Progenitor cell of endocrine pancreas (in vitro differentiated cells): ENCODE measurements around the gene FAM120B. TPM values are rescaled to one million over a fixed set of nuclear protein-coding genes. Genes with fewer than 3 reads are reported as not detected.

Experiments used
- DNase-seq: peaks from one replicate; pipeline ENCODE4 v3.0.0; 2021; ENCODE audit warnings: low spot score; ENCODE audit not compliant: unreplicated experiment
- H3K27ac Mint-ChIP-seq: 2 replicates; pipeline ENCODE4 v1.8.0; 2021; ENCODE audit warnings: mild to moderate bottlenecking, moderate library complexity, mixed read lengths
- H3K27me3 Mint-ChIP-seq: 2 replicates; pipeline ENCODE4 v1.8.0; 2021; ENCODE audit warnings: mixed read lengths
- H3K36me3 Mint-ChIP-seq: 2 replicates; pipeline ENCODE4 v1.8.0; 2022; ENCODE audit warnings: mixed read lengths; ENCODE audit not compliant: insufficient read depth
- H3K4me1 Mint-ChIP-seq: 2 replicates; pipeline ENCODE4 v1.8.0; 2021; ENCODE audit warnings: low read depth, mixed read lengths
- H3K4me3 Mint-ChIP-seq: 2 replicates; pipeline ENCODE4 v1.8.0; 2021; ENCODE audit warnings: low read depth, mild to moderate bottlenecking, moderate library complexity, mixed read lengths
- H3K9me3 Mint-ChIP-seq: 2 replicates; pipeline ENCODE4 v1.8.0; 2021; ENCODE audit warnings: low read depth, mixed read lengths
- CTCF ChIP-seq: fragments of 200-600 bp; sonication (generic); IDR thresholded peaks from one replicate; pipeline ENCODE4 v1.5.0; 2021; ENCODE audit warnings: antibody characterized with exemption, mild to moderate bottlenecking; ENCODE audit not compliant: unreplicated experiment
- total RNA-seq: library from RNA; stranded (reverse); gene quantifications from 2 replicates; pipeline ENCODE4 v1.2.1, GENCODE V29; 2021

Gene FAM120B
- total RNA-seq, 1 donor from 2014 or later: 49.3 TPM

GRCh38 chr6:170269846-170270541 is 36.6 kb upstream of the FAM120B start:
- no peak for TF ChIP-seq CTCF
- H3K4me3 Mint-ChIP-seq: peak overlapping the region; percentile 60
- no peak for DNase-seq
- peaks cover 1% of the 10 kb centered on the region for H3K36me3 Mint-ChIP-seq
- H3K27me3 Mint-ChIP-seq: peaks cover 12% of the 10 kb centered on the region
- H3K9me3 Mint-ChIP-seq: no peaks in the 10 kb centered on the region
- peaks cover 44% of the 10 kb centered on the region for H3K4me1 Mint-ChIP-seq
- peak overlapping the region; percentile 99 for H3K27ac Mint-ChIP-seq

DNA sequence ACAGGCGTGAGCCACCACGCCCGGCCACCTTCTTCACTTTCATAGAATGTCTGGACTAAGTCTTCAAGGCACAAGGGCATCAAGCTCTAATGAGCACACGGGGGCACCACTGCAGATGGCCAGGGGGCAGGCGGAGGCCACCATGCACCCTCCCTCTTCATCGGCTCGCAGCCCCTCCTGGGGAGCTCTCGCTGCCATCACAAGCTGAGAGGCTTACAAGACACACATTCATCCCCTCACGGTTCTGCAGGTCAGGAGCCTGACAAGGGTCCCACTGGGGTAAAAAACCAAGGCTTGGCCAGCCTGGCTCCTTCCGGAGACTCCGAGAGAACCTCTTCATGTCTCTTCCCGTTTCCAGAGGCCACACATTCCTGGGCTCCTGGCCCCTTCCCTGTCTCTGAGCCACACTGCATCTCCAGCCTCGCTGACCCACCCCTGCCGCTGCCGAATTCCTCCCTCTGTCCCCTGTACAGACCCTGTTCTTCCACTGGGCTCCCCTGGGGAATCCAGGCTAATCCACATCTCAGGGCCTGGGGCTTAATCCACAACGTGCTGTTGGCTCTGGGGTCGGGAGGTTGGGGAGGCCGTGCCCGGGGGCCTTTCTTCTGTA is 35.5 kb upstream of the FAM120B start:
- H3K27me3 Mint-ChIP-seq: peaks cover 16% of the 10 kb centered on the region
- DNase-seq: no peak
- H3K4me1 Mint-ChIP-seq: peaks cover 34% of the 10 kb centered on the region
- H3K27ac Mint-ChIP-seq: peak overlapping the region; percentile 88
- TF ChIP-seq CTCF: no peak
- H3K9me3 Mint-ChIP-seq: no peaks in the 10 kb centered on the region
- H3K36me3 Mint-ChIP-seq: peaks cover 1% of the 10 kb centered on the region
- H3K4me3 Mint-ChIP-seq: no peak overlapping the region

GRCh38 chr6:170271771-170272314 is 34.7 kb upstream of the FAM120B start:
- Mint-ChIP-seq H3K9me3 (no peaks in the 10 kb centered on the region), H3K4me1 (peaks cover 29% of the 10 kb centered on the region), H3K27ac (no peak overlapping the region), H3K4me3 (no peak overlapping the region), H3K27me3 (peaks cover 16% of the 10 kb centered on the region), H3K36me3 (peaks cover 1% of the 10 kb centered on the region)
- DNase-seq: no peak
- TF ChIP-seq CTCF: no peak

- H3K36me3 Mint-ChIP-seq: peaks cover 1% of the 10 kb centered on the region
- H3K9me3 Mint-ChIP-seq: no peaks in the 10 kb centered on the region
- H3K27me3 Mint-ChIP-seq: peaks cover 19% of the 10 kb centered on the region
- no peak overlapping the region for H3K4me3 Mint-ChIP-seq
- H3K27ac Mint-ChIP-seq: no peak overlapping the region
- TF ChIP-seq CTCF: no peak
- peaks cover 29% of the 10 kb centered on the region for H3K4me1 Mint-ChIP-seq
- DNase-seq: no peak
Observed at GRCh38 chr6:170272341-170273065, 34.1 kb upstream of the FAM120B start.

GRCh38 chr6:170273191-170273590 is 33.4 kb upstream of the FAM120B start:
- Mint-ChIP-seq H3K36me3 (peaks cover 1% of the 10 kb centered on the region), H3K27ac (no peak overlapping the region), H3K4me1 (peaks cover 23% of the 10 kb centered on the region), H3K27me3 (peaks cover 19% of the 10 kb centered on the region), H3K4me3 (no peak overlapping the region), H3K9me3 (no peaks in the 10 kb centered on the region)
- TF ChIP-seq CTCF: no peak
- DNase-seq: no peak
